HG03342 (cell line): ENCODE results near the gene ZNF33A.
"Not testable (repeated sequence)": the region's sequence is repeated elsewhere in the genome, so short reads cannot be mapped to it uniquely, and the experiment has no call there.

Experiments used
- ATAC-seq: cut with Tn5 transposase; IDR thresholded peaks from one replicate; pipeline ENCODE4 v1.9.1; 2021; ENCODE audit warnings: mild to moderate bottlenecking, moderate library complexity; ENCODE audit not compliant: unreplicated experiment

Gene ZNF33A

DNA sequence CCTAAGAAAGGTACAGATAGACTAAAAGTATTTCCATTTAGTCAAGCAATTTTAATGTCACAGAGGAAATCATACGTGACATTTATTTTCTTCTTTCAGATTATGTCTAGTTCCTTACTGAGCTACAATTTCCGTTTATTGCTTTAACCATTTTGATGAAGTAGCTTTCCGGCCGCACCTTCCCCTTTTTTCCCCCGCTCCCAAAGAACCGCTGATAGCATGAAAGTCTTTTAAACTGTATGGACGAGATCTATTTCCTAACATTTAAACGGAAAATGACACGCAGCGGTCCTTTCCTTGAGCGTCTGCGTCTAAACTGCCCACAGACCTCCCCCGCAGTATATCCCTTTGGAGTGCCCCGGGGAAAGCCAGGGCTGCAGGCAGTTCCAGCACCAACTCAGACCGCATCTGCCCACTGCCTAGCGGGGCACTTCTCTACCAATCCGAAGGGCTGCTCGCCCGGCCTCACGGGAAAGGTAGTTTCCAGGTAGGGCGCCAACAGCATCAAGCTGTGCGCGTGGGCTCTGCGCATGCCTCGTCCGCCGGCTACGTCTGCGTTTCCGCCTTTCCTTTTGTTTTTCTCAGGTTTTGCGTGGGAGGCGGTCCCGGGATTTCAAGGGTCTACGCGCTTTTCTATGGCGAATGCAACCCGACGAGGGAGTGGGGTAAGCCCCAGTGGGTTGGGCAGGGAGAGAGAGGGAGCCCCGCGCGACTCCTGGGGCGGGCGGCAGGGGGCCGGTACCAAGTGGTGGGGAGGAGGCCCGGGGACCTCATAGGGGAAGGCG, at the start of gene ZNF33A:
TSS of gene ZNF33A (plus strand) at position 557 of the 785 bp plus-strand sequence. CDS start 1,667 bp downstream, outside the sequence.
- ATAC-seq: peak; percentile 81

GRCh38 chr10:37965006-37965405, 45.5 kb upstream of the ZNF33A start:
- no peak for ATAC-seq

DNA sequence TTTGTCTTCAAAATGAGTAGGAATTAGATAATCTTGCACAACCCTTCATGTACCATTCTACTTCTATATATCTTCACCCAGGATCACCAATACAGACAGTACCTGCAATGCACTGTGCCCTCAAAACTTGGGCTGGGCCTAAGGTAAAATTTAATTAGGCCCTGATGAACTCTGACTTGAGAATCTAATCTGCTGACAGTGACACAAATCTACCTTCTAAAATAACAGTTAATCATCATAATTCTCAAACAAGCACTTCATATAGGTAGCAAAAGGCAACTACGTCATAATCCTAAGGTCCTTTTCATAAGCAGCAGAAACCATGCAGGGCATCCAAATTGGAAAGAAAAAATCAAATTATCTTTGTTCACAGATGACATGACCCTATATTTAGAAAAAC, 38.1 kb upstream of the ZNF33A start:
- no peak for ATAC-seq

- ATAC-seq: no peak
Observed at GRCh38 chr10:37975401-37975991, 35.0 kb upstream of the ZNF33A start.

GRCh38 chr10:37976091-37976879, 34.2 kb upstream of the ZNF33A start, which contains the start of gene ZNF25:
ZNF25 (minus strand) TSS chr10:37976647; CDS start chr10:37971722, 4,925 bp downstream.
- ATAC-seq: peak; percentile 92

- no peak for ATAC-seq
Observed at GRCh38 chr10:37976880-37977203, 33.6 kb upstream of the ZNF33A start.

DNA sequence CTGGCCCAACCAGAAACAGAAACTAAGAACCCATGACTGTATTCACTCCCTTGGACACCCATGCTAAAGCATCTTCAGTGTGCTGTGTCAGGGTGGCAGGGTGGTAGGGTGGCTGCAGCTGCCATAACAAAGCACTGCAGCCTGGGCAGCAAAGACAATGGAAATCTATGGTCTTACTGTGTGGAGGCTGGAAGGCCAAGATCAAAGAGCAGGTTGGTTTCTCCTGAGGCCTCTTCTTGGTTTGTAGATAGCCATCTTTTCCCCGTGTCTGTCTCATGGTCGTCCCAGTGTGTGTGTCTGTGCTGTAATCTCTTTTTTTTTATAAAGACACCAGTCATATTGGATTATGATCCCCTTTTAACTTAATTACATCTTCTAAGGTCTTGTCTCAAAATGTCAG, 18.8 kb upstream of the ZNF33A start:
- no peak for ATAC-seq

DNA sequence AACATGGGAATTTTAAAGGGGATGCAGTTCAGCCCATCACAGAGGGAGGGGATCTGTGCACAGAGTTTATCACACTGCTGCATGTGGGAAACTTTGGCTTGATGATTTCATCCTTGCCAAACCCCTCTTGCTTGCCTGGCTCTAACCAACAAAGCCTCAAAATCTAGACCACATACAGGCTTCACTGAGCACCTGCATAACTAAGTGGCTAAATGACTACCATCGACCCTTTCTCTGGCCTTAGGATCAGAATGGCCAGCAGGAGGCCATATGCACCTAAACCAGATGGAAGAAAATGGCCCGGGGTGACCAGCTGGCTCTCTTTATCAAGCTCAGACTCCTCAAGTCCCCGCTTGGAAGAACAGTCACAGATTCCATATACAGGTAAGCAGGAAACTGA, 18.4 kb upstream of the ZNF33A start:
- ATAC-seq: no peak

DNA sequence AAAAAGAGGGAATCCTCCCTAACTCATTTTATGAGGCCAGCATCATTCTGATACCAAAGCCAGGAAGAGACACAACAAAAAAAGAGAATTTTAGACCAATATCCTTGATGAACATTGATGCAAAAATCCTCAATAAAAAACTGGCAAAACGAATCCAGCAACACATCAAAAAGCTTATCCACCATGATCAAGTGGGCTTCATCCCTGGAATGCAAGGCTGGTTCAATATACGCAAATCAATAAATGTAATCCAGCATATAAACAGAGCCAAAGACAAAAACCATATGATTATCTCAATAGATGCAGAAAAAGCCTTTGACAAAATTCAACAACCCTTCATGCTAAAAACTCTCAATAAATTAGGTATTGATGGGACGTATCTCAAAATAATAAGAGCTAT, 11.6 kb upstream of the ZNF33A start:
- not testable (repeated sequence) for ATAC-seq

GRCh38 chr10:38000474-38000873, 10.0 kb upstream of the ZNF33A start:
- ATAC-seq: not testable (repeated sequence)

- ATAC-seq: no peak
Observed at GRCh38 chr10:38003026-38003425, 7.4 kb upstream of the ZNF33A start.

DNA sequence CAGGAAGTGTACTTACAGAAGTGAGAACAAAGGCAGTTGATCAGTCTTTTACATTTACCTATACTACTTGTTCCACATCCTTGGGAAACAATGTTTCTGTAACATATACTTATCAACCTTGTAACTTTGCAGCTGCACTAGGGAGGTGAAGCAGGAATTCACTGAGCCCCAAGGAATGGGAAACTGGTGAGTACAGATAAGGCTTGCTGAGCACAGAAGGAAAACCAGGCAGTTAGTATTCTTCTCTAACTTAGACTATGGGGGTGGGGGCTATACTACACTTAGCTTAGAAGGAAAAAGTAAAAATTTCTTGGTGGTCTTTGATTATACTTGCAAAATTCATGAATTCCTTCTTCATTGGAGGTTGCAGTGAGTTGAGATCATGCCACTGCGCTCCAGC, 6.9 kb upstream of the ZNF33A start:
- no peak for ATAC-seq

- no peak for ATAC-seq
Observed at GRCh38 chr10:38007551-38007950, 2.9 kb upstream of the ZNF33A start.

GRCh38 chr10:38007991-38008390, 2.5 kb upstream of the ZNF33A start:
- no peak for ATAC-seq

DNA sequence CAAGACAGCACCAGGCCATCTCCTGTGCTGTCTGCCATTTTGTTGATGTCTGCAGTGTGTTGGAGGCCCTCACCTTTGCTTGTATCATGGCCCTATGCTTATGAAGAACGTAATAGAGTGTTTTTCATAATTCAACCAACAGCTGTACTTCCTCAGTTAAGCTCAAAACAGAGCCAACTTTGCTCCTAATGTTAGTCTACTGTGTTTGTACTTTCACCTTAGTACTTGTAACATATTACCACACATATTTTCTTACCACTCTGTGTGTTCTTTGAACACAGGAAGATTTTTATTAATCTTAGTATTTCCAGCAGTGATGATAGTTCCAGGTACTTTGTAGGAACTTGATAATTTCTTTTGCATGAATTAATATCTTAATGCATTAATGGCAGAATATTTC, 5.9 kb downstream of the ZNF33A start:
- no peak for ATAC-seq

GRCh38 chr10:38019124-38019523, 8.6 kb downstream of the ZNF33A start:
- not testable (repeated sequence) for ATAC-seq

DNA sequence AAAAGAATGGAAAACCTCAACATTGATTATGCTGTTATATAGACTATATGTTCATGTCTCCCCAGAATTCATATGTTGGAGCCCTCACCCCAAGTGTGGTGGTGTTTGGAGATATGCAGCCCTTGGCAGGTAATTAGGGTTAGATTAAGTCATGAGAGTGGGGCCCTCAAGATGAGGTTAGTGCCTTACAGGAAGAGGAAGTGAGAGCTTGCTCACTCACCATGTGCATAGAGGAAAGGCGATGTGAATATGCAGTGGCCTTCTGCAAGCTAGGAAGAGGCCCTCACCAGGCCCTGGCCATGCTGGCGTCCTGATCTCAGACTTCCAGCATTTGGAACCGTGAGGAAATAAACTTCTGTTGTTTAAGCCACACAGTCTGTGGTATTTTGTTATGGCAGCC, 14.8 kb downstream of the ZNF33A start:
- ATAC-seq: no peak

GRCh38 chr10:38027986-38028385, 17.5 kb downstream of the ZNF33A start:
- no peak for ATAC-seq

DNA sequence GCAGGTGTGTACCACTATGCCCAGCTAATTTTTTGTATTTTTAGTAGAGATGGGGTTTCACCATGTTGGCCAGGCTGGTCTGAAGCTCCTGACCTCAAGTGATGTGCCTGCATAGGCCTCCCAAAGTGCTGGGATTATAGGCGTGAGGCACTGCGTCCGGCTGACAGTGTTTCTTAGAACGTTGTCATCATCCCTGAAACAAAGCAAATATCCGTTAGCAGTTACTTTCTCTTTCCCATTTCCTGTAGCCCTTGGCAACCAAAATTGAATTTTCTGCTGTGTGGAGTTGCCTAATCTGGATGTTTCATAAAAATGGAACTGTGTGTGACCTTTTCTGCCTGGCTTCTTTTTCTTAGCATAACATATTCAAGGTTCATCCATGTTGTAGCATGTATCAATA, 22.4 kb downstream of the ZNF33A start:
- no peak for ATAC-seq

DNA sequence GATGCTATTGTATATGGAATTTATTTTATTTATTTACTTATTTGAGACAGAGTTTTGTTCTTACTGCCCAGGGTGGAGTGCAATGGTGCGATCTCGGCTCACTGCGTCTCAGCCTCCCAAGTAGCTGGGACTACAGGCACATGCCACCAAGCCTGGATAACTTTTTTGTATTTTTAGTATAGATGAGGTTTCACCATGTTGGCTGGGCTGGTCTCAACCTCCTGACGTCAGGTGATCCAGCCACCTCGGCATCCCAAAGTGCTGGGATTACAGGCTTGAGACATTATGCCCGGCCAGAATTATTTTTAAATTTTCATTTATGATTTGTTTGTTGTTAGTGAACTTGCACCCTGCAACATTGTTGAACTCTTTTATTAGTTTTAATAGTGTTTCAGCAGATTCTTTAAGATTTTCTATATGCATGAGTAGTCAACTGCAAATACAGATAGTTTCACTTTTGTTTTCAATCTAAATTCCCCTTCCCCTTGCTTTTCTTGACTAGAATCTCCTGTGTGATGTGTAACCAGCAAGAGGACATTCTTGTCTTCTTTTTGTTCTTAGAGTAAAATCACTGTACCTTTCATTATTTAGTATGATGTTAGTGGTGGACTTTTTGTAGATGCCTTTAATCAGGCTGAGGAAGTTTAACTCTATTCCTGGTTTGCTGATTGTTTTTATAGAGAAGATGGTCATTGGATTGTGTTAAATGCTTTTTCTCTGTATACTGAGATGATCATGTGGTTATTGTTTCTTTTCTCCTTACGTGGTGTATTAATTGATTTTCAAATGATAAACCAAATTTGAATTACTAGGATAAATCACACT, 27.8 kb downstream of the ZNF33A start:
- peak; percentile 92 for ATAC-seq

- peak; percentile 11 for ATAC-seq
Observed at GRCh38 chr10:38038932-38039245, 28.4 kb downstream of the ZNF33A start.
